GM19035 (cell line): ENCODE measurements around the gene CLEC9A.

Experiments used
- ATAC-seq: cut with Tn5 transposase; IDR thresholded peaks from one replicate; pipeline ENCODE4 v1.9.1; 2021; ENCODE audit not compliant: unreplicated experiment

The CLEC9A gene

GRCh38 chr12:10102322-10102721 is 71.8 kb downstream of the CLEC9A start:
- no peak for ATAC-seq

DNA sequence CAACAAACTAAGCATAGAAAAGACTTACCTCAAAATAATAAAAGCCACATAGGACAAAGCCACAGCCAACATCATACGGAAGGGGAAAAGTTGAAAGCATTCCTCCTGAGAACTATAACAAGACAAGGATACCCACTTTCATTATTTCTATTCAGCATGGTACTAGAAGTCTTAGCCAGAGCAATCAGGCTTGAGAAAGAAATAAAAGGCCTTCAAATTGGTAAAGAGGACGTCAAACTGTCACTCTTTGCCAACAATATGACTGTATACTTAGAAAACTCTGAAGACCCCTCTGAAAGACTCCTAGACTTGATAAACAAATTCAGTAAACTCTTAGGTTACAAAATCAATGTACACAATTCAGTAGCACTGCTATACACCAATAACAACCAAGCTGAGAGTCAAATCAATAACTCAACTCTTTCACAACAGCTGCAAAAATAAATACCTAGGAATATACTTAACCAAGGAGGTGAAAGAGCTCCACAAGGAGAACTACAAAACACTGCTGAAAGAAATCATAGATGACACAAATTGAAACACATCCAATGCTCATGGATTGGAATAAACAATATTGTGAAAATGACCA is 79.9 kb downstream of the CLEC9A start:
- no peak for ATAC-seq

GRCh38 chr12:10111451-10111850 is 81.0 kb downstream of the CLEC9A start:
- ATAC-seq = no peak

- no peak for ATAC-seq
These were observed 82.6 kb downstream of the CLEC9A start for GRCh38 chr12:10113075-10113474.

DNA sequence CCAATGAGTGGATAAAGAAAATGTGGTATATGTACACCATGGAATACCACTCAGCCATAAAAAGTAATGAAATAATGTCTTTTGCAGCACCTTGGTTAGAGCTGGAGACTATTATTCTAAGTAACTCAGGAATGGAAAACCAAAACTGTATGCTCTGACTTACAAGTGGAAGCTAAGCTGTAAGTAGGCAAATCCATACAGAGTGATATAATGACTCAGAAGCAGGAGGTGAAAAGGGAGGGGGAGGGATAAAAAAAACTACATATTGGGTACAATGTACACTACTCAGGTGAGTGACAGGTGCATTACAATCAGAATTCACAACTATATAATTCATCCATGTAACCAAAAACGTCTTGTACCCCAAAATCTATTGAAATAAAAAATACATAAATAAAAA is 83.4 kb downstream of the CLEC9A start:
- ATAC-seq = no peak

GRCh38 chr12:10115311-10115710 is 84.8 kb downstream of the CLEC9A start:
- ATAC-seq = no peak
